ENCODE measurements around the gene FAM25G.

DNA sequence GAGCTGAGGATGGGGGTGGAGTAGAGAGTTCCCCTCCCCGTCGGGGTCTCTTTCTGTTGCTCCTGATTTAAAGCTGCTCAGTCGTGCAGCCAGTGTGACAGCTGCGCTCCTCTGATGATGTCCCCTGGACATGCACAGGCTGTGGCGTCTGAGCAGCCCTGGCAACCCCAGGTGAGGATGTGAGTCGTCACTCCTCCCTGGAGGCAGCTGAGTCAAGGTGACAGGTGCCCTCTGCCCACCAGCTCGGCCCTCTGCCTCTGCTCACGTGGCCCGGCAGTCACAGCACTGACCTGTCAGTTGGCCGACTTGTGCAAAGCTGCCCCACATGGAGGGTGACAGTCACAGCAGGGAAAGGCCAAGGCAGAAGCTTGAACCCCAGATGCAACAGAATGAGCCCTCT is 41.5 kb downstream of the FAM25G start:
- TF ChIP-seq SIN3A (IDR thresholded peaks at IDR 0.05; ENCODE audit: borderline replicate concordance, insufficient read depth, low read depth, low read length), result no peak
- TF ChIP-seq, protein P1, sequence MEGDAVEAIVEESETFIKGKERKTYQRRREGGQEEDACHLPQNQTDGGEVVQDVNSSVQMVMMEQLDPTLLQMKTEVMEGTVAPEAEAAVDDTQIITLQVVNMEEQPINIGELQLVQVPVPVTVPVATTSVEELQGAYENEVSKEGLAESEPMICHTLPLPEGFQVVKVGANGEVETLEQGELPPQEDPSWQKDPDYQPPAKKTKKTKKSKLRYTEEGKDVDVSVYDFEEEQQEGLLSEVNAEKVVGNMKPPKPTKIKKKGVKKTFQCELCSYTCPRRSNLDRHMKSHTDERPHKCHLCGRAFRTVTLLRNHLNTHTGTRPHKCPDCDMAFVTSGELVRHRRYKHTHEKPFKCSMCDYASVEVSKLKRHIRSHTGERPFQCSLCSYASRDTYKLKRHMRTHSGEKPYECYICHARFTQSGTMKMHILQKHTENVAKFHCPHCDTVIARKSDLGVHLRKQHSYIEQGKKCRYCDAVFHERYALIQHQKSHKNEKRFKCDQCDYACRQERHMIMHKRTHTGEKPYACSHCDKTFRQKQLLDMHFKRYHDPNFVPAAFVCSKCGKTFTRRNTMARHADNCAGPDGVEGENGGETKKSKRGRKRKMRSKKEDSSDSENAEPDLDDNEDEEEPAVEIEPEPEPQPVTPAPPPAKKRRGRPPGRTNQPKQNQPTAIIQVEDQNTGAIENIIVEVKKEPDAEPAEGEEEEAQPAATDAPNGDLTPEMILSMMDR (IDR thresholded peaks at IDR 0.05), result no peak
- TF ChIP-seq, protein P2, sequence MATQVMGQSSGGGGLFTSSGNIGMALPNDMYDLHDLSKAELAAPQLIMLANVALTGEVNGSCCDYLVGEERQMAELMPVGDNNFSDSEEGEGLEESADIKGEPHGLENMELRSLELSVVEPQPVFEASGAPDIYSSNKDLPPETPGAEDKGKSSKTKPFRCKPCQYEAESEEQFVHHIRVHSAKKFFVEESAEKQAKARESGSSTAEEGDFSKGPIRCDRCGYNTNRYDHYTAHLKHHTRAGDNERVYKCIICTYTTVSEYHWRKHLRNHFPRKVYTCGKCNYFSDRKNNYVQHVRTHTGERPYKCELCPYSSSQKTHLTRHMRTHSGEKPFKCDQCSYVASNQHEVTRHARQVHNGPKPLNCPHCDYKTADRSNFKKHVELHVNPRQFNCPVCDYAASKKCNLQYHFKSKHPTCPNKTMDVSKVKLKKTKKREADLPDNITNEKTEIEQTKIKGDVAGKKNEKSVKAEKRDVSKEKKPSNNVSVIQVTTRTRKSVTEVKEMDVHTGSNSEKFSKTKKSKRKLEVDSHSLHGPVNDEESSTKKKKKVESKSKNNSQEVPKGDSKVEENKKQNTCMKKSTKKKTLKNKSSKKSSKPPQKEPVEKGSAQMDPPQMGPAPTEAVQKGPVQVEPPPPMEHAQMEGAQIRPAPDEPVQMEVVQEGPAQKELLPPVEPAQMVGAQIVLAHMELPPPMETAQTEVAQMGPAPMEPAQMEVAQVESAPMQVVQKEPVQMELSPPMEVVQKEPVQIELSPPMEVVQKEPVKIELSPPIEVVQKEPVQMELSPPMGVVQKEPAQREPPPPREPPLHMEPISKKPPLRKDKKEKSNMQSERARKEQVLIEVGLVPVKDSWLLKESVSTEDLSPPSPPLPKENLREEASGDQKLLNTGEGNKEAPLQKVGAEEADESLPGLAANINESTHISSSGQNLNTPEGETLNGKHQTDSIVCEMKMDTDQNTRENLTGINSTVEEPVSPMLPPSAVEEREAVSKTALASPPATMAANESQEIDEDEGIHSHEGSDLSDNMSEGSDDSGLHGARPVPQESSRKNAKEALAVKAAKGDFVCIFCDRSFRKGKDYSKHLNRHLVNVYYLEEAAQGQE (IDR thresholded peaks at IDR 0.05; ENCODE audit: insufficient read depth in 1 of 2, low read depth in 2 of 2, low read length in 1 of 2), result no peak
